Loucy (cell line): Measurements from ENCODE around the gene CSPG4.
"Not testable (repeated sequence)": the region's sequence is repeated elsewhere in the genome, so short reads cannot be mapped to it uniquely, and the experiment has no call there.

Experiments
- H2AFZ ChIP-seq: fragments of 200-600 bp; sonication (generic); 2 replicates; pipeline ENCODE4 v1.6.0; 2016; ENCODE audit warnings: antibody characterized with exemption, mild to moderate bottlenecking, low read length, moderate library complexity
- H3F3A ChIP-seq: fragments of 200-600 bp; 2 replicates; pipeline ENCODE4 v1.6.0; 2016; ENCODE audit warnings: antibody characterized with exemption, low read depth, mild to moderate bottlenecking
- H3K27me3 ChIP-seq: fragments of 200-600 bp; sonication (generic); 2 replicates; pipeline ENCODE4 v1.6.1; 2014; ENCODE audit warnings: low read length, mild to moderate bottlenecking; ENCODE audit not compliant: insufficient read depth, poor library complexity, severe bottlenecking
- H3K36me3 ChIP-seq: fragments of 200-600 bp; sonication (generic); 2 replicates; pipeline ENCODE4 v1.6.1; 2016; ENCODE audit warnings: low read length; ENCODE audit not compliant: insufficient read depth
- H3K4me1 ChIP-seq: fragments of 200-600 bp; sonication (generic); 2 replicates; pipeline ENCODE4 v1.5.1; 2014; ENCODE audit warnings: low read length, mild to moderate bottlenecking; ENCODE audit not compliant: insufficient read depth, poor library complexity, severe bottlenecking
- H3K4me2 ChIP-seq: fragments of 200-600 bp; sonication (generic); 2 replicates; pipeline ENCODE4 v1.6.0; 2014; ENCODE audit warnings: antibody characterized with exemption, low read length, low read depth, mild to moderate bottlenecking; ENCODE audit not compliant: poor library complexity, severe bottlenecking
- H3K4me3 ChIP-seq: fragments of 200-600 bp; sonication (generic); 2 replicates; pipeline ENCODE4 v1.5.1; 2014; ENCODE audit warnings: low read length, mild to moderate bottlenecking, mixed read lengths; ENCODE audit not compliant: poor library complexity, severe bottlenecking
- H3K79me2 ChIP-seq: fragments of 200-600 bp; sonication (generic); 2 replicates; pipeline ENCODE4 v1.6.1; 2014; ENCODE audit warnings: low read length; ENCODE audit not compliant: insufficient read depth
- H3K9ac ChIP-seq: fragments of 200-600 bp; sonication (generic); 2 replicates; pipeline ENCODE4 v1.6.0; 2014; ENCODE audit warnings: mild to moderate bottlenecking, low read depth, low read length, moderate library complexity; ENCODE audit not compliant: poor library complexity, severe bottlenecking
- H3K9me2 ChIP-seq: fragments of 200-600 bp; sonication (generic); replicated peaks from 2 replicates; pipeline ENCODE4 v1.6.1; 2016; ENCODE audit warnings: low read depth, low read length, mixed read lengths
- H3K9me3 ChIP-seq: fragments of 200-600 bp; sonication (generic); 2 replicates; pipeline ENCODE4 v1.6.1; 2014; ENCODE audit warnings: mild to moderate bottlenecking, antibody characterized with exemption, low read length, low read depth; ENCODE audit not compliant: insufficient read depth
- H4K20me1 ChIP-seq: fragments of 200-600 bp; sonication (generic); 2 replicates; pipeline ENCODE4 v1.6.0; 2014; ENCODE audit warnings: antibody characterized with exemption, low read length, mild to moderate bottlenecking; ENCODE audit not compliant: insufficient read depth, poor library complexity, severe bottlenecking
- CTCF ChIP-seq: fragments of 200-600 bp; sonication (generic); conservative IDR thresholded peaks from 2 replicates; pipeline ENCODE4 v1.5.1; 2014; ENCODE audit warnings: mild to moderate bottlenecking, antibody characterized with exemption, low read length
- EZH2phosphoT487 ChIP-seq: fragments of 200-600 bp; IDR thresholded peaks from 2 replicates; pipeline ENCODE4 v1.6.1; 2018; ENCODE audit warnings: antibody characterized with exemption, mild to moderate bottlenecking, moderate library complexity, borderline replicate concordance

The CSPG4 gene

GRCh38 chr15:75694241-75695182 lies 18.1 kb downstream of the CSPG4 start:
- Histone ChIP-seq H3K4me2 (peak overlapping the region; percentile 60), H3K9me2 (no peaks in the 10 kb centered on the region), H3F3A (no peaks in the 10 kb centered on the region), H3K79me2 (no peaks in the 10 kb centered on the region), H3K4me3 (peak overlapping the region; percentile 6), H3K9me3 (no peaks in the 10 kb centered on the region), H4K20me1 (no peaks in the 10 kb centered on the region), H3K36me3 (no peaks in the 10 kb centered on the region), H3K4me1 (peaks cover 57% of the 10 kb centered on the region), H3K9ac (peak overlapping the region; percentile 62), H2AFZ (peak overlapping the region; percentile 48; the same call in 1 of the 2 replicates), H3K27me3 (no peaks in the 10 kb centered on the region)
- TF ChIP-seq EZH2phosphoT487, result no peak
- peak; percentile 49 for TF ChIP-seq CTCF

- Histone ChIP-seq H3K4me3 (no peak overlapping the region), H3K27me3 (no peaks in the 10 kb centered on the region), H3K79me2 (no peaks in the 10 kb centered on the region), H4K20me1 (no peaks in the 10 kb centered on the region), H3K4me1 (peaks cover 49% of the 10 kb centered on the region), H3K4me2 (no peak overlapping the region), H3K9ac (peak overlapping the region; percentile 62), H3K9me3 (no peaks in the 10 kb centered on the region), H3F3A (no peaks in the 10 kb centered on the region), H3K36me3 (no peaks in the 10 kb centered on the region), H2AFZ (peak overlapping the region; percentile 48; the same call in 1 of the 2 replicates), H3K9me2 (no peaks in the 10 kb centered on the region)
- TF ChIP-seq CTCF (no peak), EZH2phosphoT487 (no peak)
These were observed 19.0 kb downstream of the CSPG4 start for GRCh38 chr15:75693501-75694240.

- H3F3A ChIP-seq, H3K27me3 ChIP-seq, H3K9me3 ChIP-seq, H3K9me2 ChIP-seq, H4K20me1 ChIP-seq, H3K4me3 ChIP-seq, H3K36me3 ChIP-seq, H2AFZ ChIP-seq, H3K4me2 ChIP-seq, H3K79me2 ChIP-seq: not testable (repeated sequence)
- H3K4me1 ChIP-seq, result peaks cover 49% of the 10 kb centered on the region
- H3K9ac ChIP-seq, result peak overlapping the region; percentile 62
These were observed 19.6 kb downstream of the CSPG4 start for GRCh38 chr15:75693028-75693427.

- not testable (repeated sequence) for H3K27me3 ChIP-seq
These were observed 20.3 kb downstream of the CSPG4 start for GRCh38 chr15:75692311-75692710.

GRCh38 chr15:75689429-75689828 lies 23.2 kb downstream of the CSPG4 start:
- not testable (repeated sequence) for H3F3A ChIP-seq

More at GRCh38 chr15:75692311-75692710, 20.3 kb downstream of the CSPG4 start:
- H3K4me2 ChIP-seq, H3K4me3 ChIP-seq, H4K20me1 ChIP-seq, H3K9me3 ChIP-seq, H3K9me2 ChIP-seq, H2AFZ ChIP-seq, H3K9ac ChIP-seq, H3F3A ChIP-seq, H3K36me3 ChIP-seq, H3K79me2 ChIP-seq: not testable (repeated sequence)
- H3K4me1 ChIP-seq, result peaks cover 45% of the 10 kb centered on the region

More at GRCh38 chr15:75689429-75689828, 23.2 kb downstream of the CSPG4 start:
- H3K27me3 ChIP-seq, H3K4me3 ChIP-seq, H2AFZ ChIP-seq, H3K9me2 ChIP-seq, H3K36me3 ChIP-seq, H3K79me2 ChIP-seq, H3K9ac ChIP-seq, H3K9me3 ChIP-seq, H3K4me2 ChIP-seq, H4K20me1 ChIP-seq: not testable (repeated sequence)
- H3K4me1 ChIP-seq, result peaks cover 16% of the 10 kb centered on the region
